ENCODE results near the gene CDC5L.
"Not testable (repeated sequence)": the region's sequence is repeated elsewhere in the genome, so short reads cannot be mapped to it uniquely, and the experiment has no call there.

CDC5L gene

GRCh38 chr6:44442236-44442635 lies 54.7 kb downstream of the CDC5L start:
- H3K27ac ChIP-seq = no peak overlapping the region
- no peak for TF ChIP-seq CTCF (conservative IDR thresholded peaks at IDR 0.05)
- no peak for TF ChIP-seq ZFX (IDR thresholded peaks at IDR 0.05)

GRCh38 chr6:44442833-44443444 lies 55.4 kb downstream of the CDC5L start:
- H3K27ac ChIP-seq = no peak overlapping the region
- TF ChIP-seq CTCF (conservative IDR thresholded peaks at IDR 0.05) (no peak), ZFX (IDR thresholded peaks at IDR 0.05) (no peak)

GRCh38 chr6:44444853-44445252 lies 57.3 kb downstream of the CDC5L start:
- no peak for TF ChIP-seq CTCF (conservative IDR thresholded peaks at IDR 0.05)
- TF ChIP-seq ZFX (IDR thresholded peaks at IDR 0.05) = no peak
- no peak overlapping the region for H3K27ac ChIP-seq

GRCh38 chr6:44446626-44447300 lies 59.3 kb downstream of the CDC5L start:
- TF ChIP-seq CTCF (conservative IDR thresholded peaks at IDR 0.05) (no peak), ZFX (IDR thresholded peaks at IDR 0.05) (no peak)
- no peak overlapping the region for H3K27ac ChIP-seq

GRCh38 chr6:44449181-44449580 lies 61.7 kb downstream of the CDC5L start:
- H3K27ac ChIP-seq = not testable (repeated sequence)

- no peak overlapping the region for H3K27ac ChIP-seq
- TF ChIP-seq ZFX (IDR thresholded peaks at IDR 0.05) = no peak
- TF ChIP-seq CTCF (conservative IDR thresholded peaks at IDR 0.05) = no peak
Measured at GRCh38 chr6:44451803-44452695, 64.5 kb downstream of the CDC5L start.

- H3K27ac ChIP-seq = no peak overlapping the region
Measured at GRCh38 chr6:44452725-44453124, 65.2 kb downstream of the CDC5L start.

More at GRCh38 chr6:44452725-44453124, 65.2 kb downstream of the CDC5L start:
- TF ChIP-seq CTCF (conservative IDR thresholded peaks at IDR 0.05) = no peak
- no peak for TF ChIP-seq ZFX (IDR thresholded peaks at IDR 0.05)

All from C4-2B (cell line).